Activated T-helper 1 cell treated with anti-CD3 and anti-CD28 coated beads, Interleukin-12 subunit alpha, Interleukin-12 subunit beta, Interleukin-2, Interleukin-4 antibody, amounts not matched to agents 30 ng/mL and 10 ng/mL and 1 ng/mL, durations not matched to agents 14 hours and 24 hours and 36 hours (primary cell): Measurements from ENCODE around the gene FANCD2. TPM values are rescaled to one million over a fixed set of nuclear protein-coding genes. Genes with fewer than 3 reads are reported as not detected.
"Not testable (repeated sequence)": the region's sequence is repeated elsewhere in the genome, so short reads cannot be mapped to it uniquely, and the experiment has no call there.

Source experiments
- DNase-seq: peaks from one replicate; pipeline ENCODE4 v3.0.0; 2021; ENCODE audit warnings: low spot score
- H3K27ac Mint-ChIP-seq: one replicate; pipeline ENCODE4 v1.8.0; 2021; ENCODE audit warnings: mild to moderate bottlenecking, mixed read lengths
- H3K27me3 Mint-ChIP-seq: one replicate; pipeline ENCODE4 v1.8.0; 2022; ENCODE audit warnings: mild to moderate bottlenecking, moderate library complexity, mixed read lengths; ENCODE audit not compliant: insufficient read depth
- H3K36me3 Mint-ChIP-seq: one replicate; pipeline ENCODE4 v1.8.0; 2021; ENCODE audit warnings: low read depth, mixed read lengths
- H3K4me1 Mint-ChIP-seq: one replicate; pipeline ENCODE4 v1.8.0; 2021; ENCODE audit warnings: low read depth, mixed read lengths
- H3K4me3 Mint-ChIP-seq: one replicate; pipeline ENCODE4 v1.8.0; 2021; ENCODE audit warnings: mild to moderate bottlenecking, moderate library complexity, mixed read lengths
- H3K9me3 Mint-ChIP-seq: one replicate; pipeline ENCODE4 v1.8.0; 2021; ENCODE audit warnings: mixed read lengths
- intact Hi-C: fragments of 100-400 bp; cut with micrococcal nuclease; formaldehyde crosslinking; loops from one replicate; pipeline ENCODE4 v1.15.1; 2024
- total RNA-seq: library from RNA; stranded (reverse); gene quantifications from 2 replicates; pipeline ENCODE4 v1.2.3, GENCODE V29; 2022

Gene FANCD2
- total RNA-seq, 1 donor from 2014 or later: 63.4 TPM

- no peak overlapping the region for H3K4me3 Mint-ChIP-seq
- no peak for DNase-seq
- intact Hi-C loops: no loop called here
- no peak overlapping the region for H3K27ac Mint-ChIP-seq
- peaks cover 20% of the 10 kb centered on the region for H3K4me1 Mint-ChIP-seq
- peaks cover 2% of the 10 kb centered on the region for H3K27me3 Mint-ChIP-seq
- no peaks in the 10 kb centered on the region for H3K9me3 Mint-ChIP-seq
- peaks cover 5% of the 10 kb centered on the region for H3K36me3 Mint-ChIP-seq
Observed at GRCh38 chr3:10006762-10007090, 19.5 kb upstream of the FANCD2 start.

GRCh38 chr3:10007126-10007782 lies 19.0 kb upstream of the FANCD2 start:
- intact Hi-C loops: no loop called here
- DNase-seq: no peak
- H3K4me3 Mint-ChIP-seq: no peak overlapping the region
- peaks cover 5% of the 10 kb centered on the region for H3K36me3 Mint-ChIP-seq
- no peak overlapping the region for H3K27ac Mint-ChIP-seq
- no peaks in the 10 kb centered on the region for H3K9me3 Mint-ChIP-seq
- H3K27me3 Mint-ChIP-seq: peaks cover 2% of the 10 kb centered on the region
- H3K4me1 Mint-ChIP-seq: peaks cover 25% of the 10 kb centered on the region

GRCh38 chr3:10008216-10008587 lies 18.0 kb upstream of the FANCD2 start:
- H3K27ac Mint-ChIP-seq: not testable (repeated sequence)

GRCh38 chr3:10008588-10009344 lies 17.5 kb upstream of the FANCD2 start:
- no peak overlapping the region for H3K27ac Mint-ChIP-seq
- intact Hi-C loops: loop anchor here (1.0 kb wide), 2 partner anchors 10 to 75 kb away; partner anchors contain the start of gene CRELD1

More at GRCh38 chr3:10008216-10008587, 18.0 kb upstream of the FANCD2 start:
- H3K27me3 Mint-ChIP-seq, H3K9me3 Mint-ChIP-seq, intact Hi-C loops, DNase-seq, H3K36me3 Mint-ChIP-seq: not testable (repeated sequence)
- peaks cover 29% of the 10 kb centered on the region for H3K4me1 Mint-ChIP-seq
- peak overlapping the region; percentile 55 for H3K4me3 Mint-ChIP-seq

GRCh38 chr3:10010421-10010877 lies 15.8 kb upstream of the FANCD2 start:
- Mint-ChIP-seq H3K36me3 (no peaks in the 10 kb centered on the region), H3K4me3 (peak overlapping the region; percentile 70), H3K9me3 (no peaks in the 10 kb centered on the region), H3K4me1 (peaks cover 29% of the 10 kb centered on the region), H3K27me3 (peaks cover 4% of the 10 kb centered on the region), H3K27ac (no peak overlapping the region)
- no peak for DNase-seq
- intact Hi-C loops: loop anchor here (5.0 kb wide), 1 partner anchor 312 kb away; the partner anchor contains the start of gene SEC13

More at GRCh38 chr3:10008588-10009344, 17.5 kb upstream of the FANCD2 start:
- Mint-ChIP-seq H3K9me3 (no peaks in the 10 kb centered on the region), H3K36me3 (no peaks in the 10 kb centered on the region), H3K4me3 (peak overlapping the region; percentile 55), H3K27me3 (peaks cover 4% of the 10 kb centered on the region), H3K4me1 (peaks cover 29% of the 10 kb centered on the region)
- peak; percentile 80 for DNase-seq

GRCh38 chr3:10010878-10011465 lies 15.3 kb upstream of the FANCD2 start:
- H3K27ac Mint-ChIP-seq: no peak overlapping the region
- intact Hi-C loops: loop anchor here (1.0 to 5.0 kb wide), 6 partner anchors 15 to 311 kb away; partner anchors contain the start of genes BRK1, BRPF1, FANCD2 and JAGN1
- peaks cover 4% of the 10 kb centered on the region for H3K27me3 Mint-ChIP-seq
- DNase-seq: peak; percentile 85
- H3K4me1 Mint-ChIP-seq: peaks cover 29% of the 10 kb centered on the region
- no peaks in the 10 kb centered on the region for H3K9me3 Mint-ChIP-seq
- peak overlapping the region; percentile 51 for H3K4me3 Mint-ChIP-seq
- no peaks in the 10 kb centered on the region for H3K36me3 Mint-ChIP-seq

GRCh38 chr3:10011631-10012030 lies 14.6 kb upstream of the FANCD2 start:
- H3K9me3 Mint-ChIP-seq: no peaks in the 10 kb centered on the region
- no peak overlapping the region for H3K27ac Mint-ChIP-seq
- no peaks in the 10 kb centered on the region for H3K36me3 Mint-ChIP-seq
- DNase-seq: no peak
- H3K4me3 Mint-ChIP-seq: peak overlapping the region; percentile 6
- H3K27me3 Mint-ChIP-seq: peaks cover 4% of the 10 kb centered on the region
- H3K4me1 Mint-ChIP-seq: peaks cover 24% of the 10 kb centered on the region
- intact Hi-C loops: loop anchor here (1.0 to 5.0 kb wide), 6 partner anchors 15 to 311 kb away; partner anchors contain the start of genes BRK1, BRPF1, FANCD2 and JAGN1

GRCh38 chr3:10012106-10012505 lies 14.1 kb upstream of the FANCD2 start:
- DNase-seq: no peak
- Mint-ChIP-seq H3K27me3 (peaks cover 4% of the 10 kb centered on the region), H3K27ac (no peak overlapping the region), H3K36me3 (no peaks in the 10 kb centered on the region), H3K9me3 (no peaks in the 10 kb centered on the region), H3K4me1 (peaks cover 24% of the 10 kb centered on the region), H3K4me3 (no peak overlapping the region)
- intact Hi-C loops: loop anchor here (5.0 kb wide), 1 partner anchor 310 kb away; the partner anchor contains the start of gene SEC13

- no peak overlapping the region for H3K27ac Mint-ChIP-seq
- no peaks in the 10 kb centered on the region for H3K9me3 Mint-ChIP-seq
- DNase-seq: no peak
- H3K36me3 Mint-ChIP-seq: peaks cover 8% of the 10 kb centered on the region
- H3K27me3 Mint-ChIP-seq: peaks cover 2% of the 10 kb centered on the region
- peaks cover 22% of the 10 kb centered on the region for H3K4me1 Mint-ChIP-seq
- H3K4me3 Mint-ChIP-seq: no peak overlapping the region
- intact Hi-C loops: no loop called here
Observed at GRCh38 chr3:10015461-10015904, 10.8 kb upstream of the FANCD2 start.

GRCh38 chr3:10017636-10018292 lies 8.5 kb upstream of the FANCD2 start:
- Mint-ChIP-seq H3K4me1 (peaks cover 10% of the 10 kb centered on the region), H3K9me3 (no peaks in the 10 kb centered on the region), H3K36me3 (peaks cover 16% of the 10 kb centered on the region), H3K27ac (no peak overlapping the region), H3K27me3 (peaks cover 2% of the 10 kb centered on the region), H3K4me3 (no peak overlapping the region)
- intact Hi-C loops: loop anchor here (1.0 kb wide), 1 partner anchor 8 kb away; no protein-coding TSS in a partner anchor
- peak; percentile 26 for DNase-seq

- not testable (repeated sequence) for DNase-seq, H3K4me3 Mint-ChIP-seq, H3K9me3 Mint-ChIP-seq, H3K27me3 Mint-ChIP-seq
- H3K27ac Mint-ChIP-seq: peak overlapping the region; percentile 30
- peaks cover 25% of the 10 kb centered on the region for H3K36me3 Mint-ChIP-seq
- peaks cover 15% of the 10 kb centered on the region for H3K4me1 Mint-ChIP-seq
- intact Hi-C loops: loop anchor here (1.0 kb wide), 1 partner anchor 10 kb away; no protein-coding TSS in a partner anchor
Observed at GRCh38 chr3:10018806-10019205, 7.4 kb upstream of the FANCD2 start.

- Mint-ChIP-seq H3K4me3 (no peak overlapping the region), H3K9me3 (no peaks in the 10 kb centered on the region), H3K27me3 (no peaks in the 10 kb centered on the region), H3K4me1 (peaks cover 15% of the 10 kb centered on the region), H3K27ac (no peak overlapping the region), H3K36me3 (peaks cover 25% of the 10 kb centered on the region)
- intact Hi-C loops: no loop called here
- DNase-seq: no peak
Observed at GRCh38 chr3:10019326-10019725, 6.9 kb upstream of the FANCD2 start.
